ENCODE data around the gene AMDHD2.
"Not testable (repeated sequence)": the region's sequence is repeated elsewhere in the genome, so short reads cannot be mapped to it uniquely, and the experiment has no call there.

Gene AMDHD2

GRCh38 chr16:2529961-2530628, 9.9 kb downstream of the AMDHD2 start:
- no peak for DNase-seq (ENCODE audit: low spot score)
- in situ Hi-C loops (cut with MboI; ENCODE audit: low pct_unique_long_range_greater_than_20kb, low sequenced_read_pairs, unreplicated experiment) = no loop called here

DNA sequence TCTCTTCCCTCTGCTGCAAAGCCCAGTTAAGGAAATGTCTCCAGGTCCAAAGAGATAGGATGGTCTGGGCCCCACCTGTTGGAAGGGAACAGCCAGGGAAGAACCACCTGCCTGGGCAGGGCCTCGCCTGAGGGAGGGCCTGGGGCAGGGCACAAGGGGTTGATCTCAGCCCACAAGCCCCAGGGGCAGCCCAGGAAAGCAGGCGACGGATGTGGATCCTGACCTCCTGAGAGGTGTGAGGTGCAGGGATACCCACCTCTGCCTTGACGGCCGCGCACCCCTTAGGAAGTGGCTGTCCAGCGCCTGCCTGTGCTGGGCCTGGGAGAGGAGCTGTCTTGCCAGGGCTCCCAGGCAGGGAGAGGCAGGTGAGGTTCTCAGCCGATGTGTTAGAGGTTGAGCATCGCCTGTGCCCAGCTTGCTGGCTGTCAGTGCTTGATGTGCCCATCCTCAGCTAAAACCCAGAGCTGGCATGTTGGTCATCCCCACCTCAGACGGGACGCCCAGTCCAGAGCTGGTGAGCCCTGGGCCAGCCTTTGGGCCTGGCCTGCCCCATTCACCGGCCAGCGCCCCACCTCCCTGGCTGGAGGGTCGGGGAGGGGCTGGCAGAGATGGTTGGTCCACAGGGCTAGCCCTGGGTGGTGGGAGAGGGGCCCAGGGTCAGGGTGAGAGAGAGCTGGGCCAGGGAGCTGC, 10.6 kb downstream of the AMDHD2 start:
- DNase-seq (ENCODE audit: low spot score) = no peak
- in situ Hi-C loops (cut with MboI; ENCODE audit: low pct_unique_long_range_greater_than_20kb, low sequenced_read_pairs, unreplicated experiment) = no loop called here
- TF ChIP-seq, protein P1, sequence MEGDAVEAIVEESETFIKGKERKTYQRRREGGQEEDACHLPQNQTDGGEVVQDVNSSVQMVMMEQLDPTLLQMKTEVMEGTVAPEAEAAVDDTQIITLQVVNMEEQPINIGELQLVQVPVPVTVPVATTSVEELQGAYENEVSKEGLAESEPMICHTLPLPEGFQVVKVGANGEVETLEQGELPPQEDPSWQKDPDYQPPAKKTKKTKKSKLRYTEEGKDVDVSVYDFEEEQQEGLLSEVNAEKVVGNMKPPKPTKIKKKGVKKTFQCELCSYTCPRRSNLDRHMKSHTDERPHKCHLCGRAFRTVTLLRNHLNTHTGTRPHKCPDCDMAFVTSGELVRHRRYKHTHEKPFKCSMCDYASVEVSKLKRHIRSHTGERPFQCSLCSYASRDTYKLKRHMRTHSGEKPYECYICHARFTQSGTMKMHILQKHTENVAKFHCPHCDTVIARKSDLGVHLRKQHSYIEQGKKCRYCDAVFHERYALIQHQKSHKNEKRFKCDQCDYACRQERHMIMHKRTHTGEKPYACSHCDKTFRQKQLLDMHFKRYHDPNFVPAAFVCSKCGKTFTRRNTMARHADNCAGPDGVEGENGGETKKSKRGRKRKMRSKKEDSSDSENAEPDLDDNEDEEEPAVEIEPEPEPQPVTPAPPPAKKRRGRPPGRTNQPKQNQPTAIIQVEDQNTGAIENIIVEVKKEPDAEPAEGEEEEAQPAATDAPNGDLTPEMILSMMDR (IDR thresholded peaks at IDR 0.05; ENCODE audit: extremely low read depth, insufficient read depth, missing control alignments) = no peak

More at GRCh38 chr16:2529961-2530628, 9.9 kb downstream of the AMDHD2 start:
- TF ChIP-seq, protein P1 (IDR thresholded peaks at IDR 0.05; ENCODE audit: extremely low read depth, insufficient read depth, missing control alignments) = no peak

GRCh38 chr16:2531371-2531695, 11.2 kb downstream of the AMDHD2 start, which contains the start of gene CEMP1:
TSS of gene CEMP1 (minus strand) at chr16:2531408. CDS start at chr16:2531073, 335 bp downstream.
- in situ Hi-C loops (cut with MboI; ENCODE audit: low pct_unique_long_range_greater_than_20kb, low sequenced_read_pairs, unreplicated experiment) = no loop called here
- TF ChIP-seq, protein P1 (IDR thresholded peaks at IDR 0.05; ENCODE audit: extremely low read depth, insufficient read depth, missing control alignments) = no peak

GRCh38 chr16:2531696-2532493, 11.7 kb downstream of the AMDHD2 start:
- in situ Hi-C loops (cut with MboI; ENCODE audit: low pct_unique_long_range_greater_than_20kb, low sequenced_read_pairs, unreplicated experiment) = no loop called here
- TF ChIP-seq, protein P1 (IDR thresholded peaks at IDR 0.05; ENCODE audit: extremely low read depth, insufficient read depth, missing control alignments) = no peak
- DNase-seq (ENCODE audit: low spot score) = peak; percentile 99

More at GRCh38 chr16:2531371-2531695, 11.2 kb downstream of the AMDHD2 start, which contains the start of gene CEMP1:
- DNase-seq (ENCODE audit: low spot score) = no peak

- in situ Hi-C loops (cut with MboI; ENCODE audit: low pct_unique_long_range_greater_than_20kb, low sequenced_read_pairs, unreplicated experiment) = no loop called here
- DNase-seq (ENCODE audit: low spot score) = peak; percentile 75
- TF ChIP-seq, protein P1 (IDR thresholded peaks at IDR 0.05; ENCODE audit: extremely low read depth, insufficient read depth, missing control alignments) = no peak
Observed at GRCh38 chr16:2532494-2533141, 12.4 kb downstream of the AMDHD2 start.

- in situ Hi-C loops (cut with MboI; ENCODE audit: low pct_unique_long_range_greater_than_20kb, low sequenced_read_pairs, unreplicated experiment); DNase-seq (ENCODE audit: low spot score): not testable (repeated sequence)
Observed at GRCh38 chr16:2533142-2533755, 13.1 kb downstream of the AMDHD2 start.

Measured in GM13977 (cell line).